GM21423 (cell line): ENCODE results near the gene FAM118A.
"Not testable (repeated sequence)": the region's sequence is repeated elsewhere in the genome, so short reads cannot be mapped to it uniquely, and the experiment has no call there.

Source experiments
- ATAC-seq: cut with Tn5 transposase; IDR thresholded peaks from one replicate; pipeline ENCODE4 v1.9.1; 2021; ENCODE audit warnings: mild to moderate bottlenecking, moderate library complexity; ENCODE audit not compliant: unreplicated experiment

The FAM118A gene

DNA sequence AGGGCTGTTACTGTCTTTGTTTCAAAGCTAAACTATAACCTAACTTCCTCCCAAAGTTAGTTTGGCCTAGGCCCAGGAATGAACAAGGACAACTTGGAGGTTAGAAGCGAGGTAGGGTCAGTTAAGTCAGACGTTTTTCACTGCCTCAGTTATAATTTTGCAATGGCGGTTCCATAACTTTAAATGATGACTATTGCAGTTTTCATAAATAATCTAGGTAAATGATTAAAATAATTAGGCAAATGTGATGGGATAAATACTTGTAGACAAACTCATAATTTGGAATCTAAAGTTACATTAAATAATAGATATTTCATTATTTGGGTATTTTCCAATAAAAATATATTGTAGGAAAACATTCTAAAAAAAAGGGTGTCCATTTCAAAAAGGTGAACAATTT is 63.9 kb downstream of the FAM118A start:
- ATAC-seq, result not testable (repeated sequence)

DNA sequence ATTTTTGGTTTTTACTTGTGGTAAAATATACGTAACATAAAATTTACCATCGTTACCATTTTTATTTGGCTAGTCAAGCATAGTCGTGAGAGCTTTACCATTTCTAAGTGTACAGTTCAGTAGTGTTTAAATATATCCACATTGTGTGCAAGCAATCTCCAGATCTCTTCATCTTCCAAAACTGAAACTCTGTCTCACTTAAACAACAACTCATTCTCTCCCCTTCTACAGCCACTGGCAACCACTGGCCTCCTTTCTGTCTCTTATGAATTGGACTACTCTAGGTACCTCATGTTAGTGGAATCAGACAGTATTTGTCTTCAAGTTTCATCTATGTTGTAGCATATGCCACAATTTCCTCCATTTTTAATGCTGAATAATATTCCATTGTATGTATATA is 66.3 kb downstream of the FAM118A start:
- ATAC-seq, result peak; percentile 69

DNA sequence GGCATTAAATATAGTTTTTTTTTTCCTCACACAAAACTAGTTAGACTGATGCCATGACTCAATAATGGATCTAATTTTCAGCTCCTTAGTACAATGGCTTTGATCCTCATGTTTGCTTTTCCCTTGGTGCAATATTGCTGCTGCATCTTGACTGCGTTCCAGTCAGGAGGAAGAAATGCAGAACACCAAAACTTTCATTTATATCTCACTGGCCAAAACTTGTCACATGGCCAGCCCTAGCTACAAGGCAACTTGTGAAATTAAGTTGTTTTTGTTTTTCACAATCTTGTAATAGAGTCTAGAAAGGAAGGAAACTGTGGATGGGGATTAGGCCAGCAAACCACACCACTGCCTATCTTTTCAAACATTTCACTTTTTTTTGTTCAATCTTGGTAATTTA is 67.0 kb downstream of the FAM118A start:
- ATAC-seq, result no peak

DNA sequence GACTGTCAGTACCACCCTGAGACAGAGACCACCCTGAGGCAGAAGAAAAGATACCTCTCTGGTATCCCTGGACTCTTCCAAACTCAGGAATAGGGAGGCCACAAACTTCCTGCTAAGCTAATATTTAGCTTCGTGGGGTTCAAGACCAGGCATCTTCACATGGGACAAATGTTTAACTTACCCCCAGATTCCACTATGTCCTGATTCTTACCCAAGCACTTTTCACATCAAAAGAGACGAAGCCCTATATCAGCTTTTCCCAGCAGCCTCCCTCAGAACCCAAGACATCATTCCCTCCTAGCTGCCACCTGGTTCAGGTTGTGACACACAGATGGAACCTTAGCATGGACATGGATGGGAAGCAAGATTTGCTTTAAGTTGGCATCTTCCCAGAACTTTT is 71.6 kb downstream of the FAM118A start:
- ATAC-seq, result no peak

DNA sequence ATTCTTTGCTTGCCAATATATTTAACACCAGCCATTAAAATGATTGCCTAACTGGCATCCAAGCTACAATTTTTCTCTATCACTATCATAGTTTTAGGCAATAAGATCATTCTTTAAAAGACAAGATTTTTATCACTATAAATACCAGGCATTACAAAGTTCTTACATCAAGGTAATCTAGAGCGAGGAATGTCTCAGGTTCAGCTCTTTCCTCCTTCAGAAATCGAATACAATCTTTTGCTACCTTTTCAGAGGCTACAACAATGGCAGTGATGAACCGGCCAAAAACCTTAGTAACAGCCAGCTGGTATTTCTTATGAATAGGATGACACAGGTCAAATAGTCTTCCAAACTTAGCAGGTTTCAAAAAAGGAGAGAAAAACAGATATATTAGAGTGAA is 79.8 kb downstream of the FAM118A start:
- no peak for ATAC-seq
